Uterus (tissue), 4 donors: ENCODE measurements around the gene NPW. TPM values are rescaled to one million over a fixed set of nuclear protein-coding genes. Genes with fewer than 3 reads are reported as not detected.

Experiments
- DNase-seq, 2 donors: peaks; one replicate each; pipeline ENCODE4 v3.0.0-alpha.2; 2019 to 2020
- H3K27ac ChIP-seq, 2 donors: fragments of 200-600 bp; sonication (generic); 1 replicate in 1 of 2; 2 replicates in 1 of 2; pipeline ENCODE4 v1.5.1; 2016 to 2018
- H3K27me3 ChIP-seq, 2 donors: fragments of 200-600 bp; sonication (generic); one replicate each; pipeline ENCODE4 v1.5.1; 2018 to 2019; ENCODE audit warnings: control low read depth in 1 of 2
- H3K36me3 ChIP-seq, 2 donors: fragments of 200-600 bp; sonication (generic); one replicate each; pipeline ENCODE4 v1.5.1; 2019; ENCODE audit warnings: control low read depth in 1 of 2
- H3K4me1 ChIP-seq, 2 donors: fragments of 200-600 bp; sonication (generic); one replicate each; pipeline ENCODE4 v1.5.1; 2018 to 2019; ENCODE audit warnings: control low read depth in 1 of 2
- H3K4me3 ChIP-seq, 2 donors: fragments of 200-600 bp; sonication (generic); 1 replicate in 1 of 2; 2 replicates in 1 of 2; pipeline ENCODE4 v1.5.1; 2018 to 2019; ENCODE audit warnings: mild to moderate bottlenecking in 1 of 2
- H3K9me3 ChIP-seq, 2 donors: fragments of 200-600 bp; sonication (generic); one replicate each; pipeline ENCODE4 v1.5.1; 2019; ENCODE audit warnings: control low read depth in 1 of 2
- POLR2A ChIP-seq, 2 donors: fragments of 450-650 bp; IDR thresholded peaks; one replicate each; pipeline ENCODE4 v1.6.1; 2016; ENCODE audit warnings: antibody characterized with exemption in 2 of 2, mild to moderate bottlenecking in 1 of 2, moderate library complexity in 1 of 2
- intact Hi-C: fragments of 100-400 bp; cut with DNase I; formaldehyde crosslinking; loops from one replicate; pipeline ENCODE4 v1.15.1; 2023; ENCODE audit warnings: low total_unique reads
- total RNA-seq, 4 donors: library from RNA; depleted of rRNA in 3 of 4; stranded (reverse); fragments of >200 nt in 3 of 4; gene quantifications; one replicate each; pipeline versions ENCODE4 v1.1.0 to v1.2.4, GENCODE V29; 2014 to 2023
- TF ChIP-seq, protein P1 (sequence below), 4 experiments: fragments of 200-600 bp in 2 of 4; fragments of 450-650 bp in 2 of 4; sonication (generic) in 2 of 4; IDR thresholded peaks; one replicate each; pipeline ENCODE4 v1.5.1; 2016 to 2019; ENCODE audit warnings: antibody characterized with exemption in 4 of 4, mild to moderate bottlenecking in 2 of 4, moderate library complexity in 1 of 4
- donor health status: DM: yes; HTN: yes; CAD: no.

The NPW gene
- 1 to 10 TPM in 1 of 4 donors, not detected in 3; 1.5 TPM for total RNA-seq

DNA sequence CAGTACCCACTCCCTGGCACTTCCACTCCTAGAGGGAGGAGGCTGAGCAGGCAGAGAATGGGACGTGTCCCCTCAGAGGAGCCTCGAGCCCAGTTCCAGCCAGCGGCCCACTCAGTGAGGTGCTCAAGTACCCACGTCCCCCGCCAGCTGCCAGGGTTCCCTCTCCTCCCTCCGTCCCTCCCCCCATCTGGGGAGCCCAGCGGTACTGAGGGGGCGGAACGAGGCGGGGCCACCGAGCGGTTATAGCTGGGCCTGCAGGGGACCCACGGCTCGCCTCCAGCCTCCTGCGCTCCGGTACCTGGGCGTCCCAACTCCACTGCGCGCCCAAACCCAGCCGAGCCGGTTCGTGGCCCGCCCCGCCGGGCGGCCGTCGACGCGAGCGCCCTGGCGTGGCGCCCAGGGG, at the start of gene NPW:
TSS of gene NPW (plus strand) at position 268 of the 403 bp plus-strand sequence.
- no peak within 1 kb of the TSS for H3K4me3 ChIP-seq
- H3K27ac ChIP-seq: no peak within 1 kb of the TSS
- peaks cover 0 to 13% of the 10 kb centered on the region in 2 donors for H3K4me1 ChIP-seq
- TF ChIP-seq, protein P1, sequence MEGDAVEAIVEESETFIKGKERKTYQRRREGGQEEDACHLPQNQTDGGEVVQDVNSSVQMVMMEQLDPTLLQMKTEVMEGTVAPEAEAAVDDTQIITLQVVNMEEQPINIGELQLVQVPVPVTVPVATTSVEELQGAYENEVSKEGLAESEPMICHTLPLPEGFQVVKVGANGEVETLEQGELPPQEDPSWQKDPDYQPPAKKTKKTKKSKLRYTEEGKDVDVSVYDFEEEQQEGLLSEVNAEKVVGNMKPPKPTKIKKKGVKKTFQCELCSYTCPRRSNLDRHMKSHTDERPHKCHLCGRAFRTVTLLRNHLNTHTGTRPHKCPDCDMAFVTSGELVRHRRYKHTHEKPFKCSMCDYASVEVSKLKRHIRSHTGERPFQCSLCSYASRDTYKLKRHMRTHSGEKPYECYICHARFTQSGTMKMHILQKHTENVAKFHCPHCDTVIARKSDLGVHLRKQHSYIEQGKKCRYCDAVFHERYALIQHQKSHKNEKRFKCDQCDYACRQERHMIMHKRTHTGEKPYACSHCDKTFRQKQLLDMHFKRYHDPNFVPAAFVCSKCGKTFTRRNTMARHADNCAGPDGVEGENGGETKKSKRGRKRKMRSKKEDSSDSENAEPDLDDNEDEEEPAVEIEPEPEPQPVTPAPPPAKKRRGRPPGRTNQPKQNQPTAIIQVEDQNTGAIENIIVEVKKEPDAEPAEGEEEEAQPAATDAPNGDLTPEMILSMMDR (IDR thresholded peaks at IDR 0.05): no peak
- TF ChIP-seq POLR2A (IDR thresholded peaks at IDR 0.05): no peak
- H3K27me3 ChIP-seq: peaks cover 0 to 9% of the 10 kb centered on the region in 2 donors
- no peaks in the 10 kb centered on the region for H3K36me3 ChIP-seq
- no peaks in the 10 kb centered on the region for H3K9me3 ChIP-seq
- no peak for DNase-seq
- intact Hi-C loops: no loop called here

DNA sequence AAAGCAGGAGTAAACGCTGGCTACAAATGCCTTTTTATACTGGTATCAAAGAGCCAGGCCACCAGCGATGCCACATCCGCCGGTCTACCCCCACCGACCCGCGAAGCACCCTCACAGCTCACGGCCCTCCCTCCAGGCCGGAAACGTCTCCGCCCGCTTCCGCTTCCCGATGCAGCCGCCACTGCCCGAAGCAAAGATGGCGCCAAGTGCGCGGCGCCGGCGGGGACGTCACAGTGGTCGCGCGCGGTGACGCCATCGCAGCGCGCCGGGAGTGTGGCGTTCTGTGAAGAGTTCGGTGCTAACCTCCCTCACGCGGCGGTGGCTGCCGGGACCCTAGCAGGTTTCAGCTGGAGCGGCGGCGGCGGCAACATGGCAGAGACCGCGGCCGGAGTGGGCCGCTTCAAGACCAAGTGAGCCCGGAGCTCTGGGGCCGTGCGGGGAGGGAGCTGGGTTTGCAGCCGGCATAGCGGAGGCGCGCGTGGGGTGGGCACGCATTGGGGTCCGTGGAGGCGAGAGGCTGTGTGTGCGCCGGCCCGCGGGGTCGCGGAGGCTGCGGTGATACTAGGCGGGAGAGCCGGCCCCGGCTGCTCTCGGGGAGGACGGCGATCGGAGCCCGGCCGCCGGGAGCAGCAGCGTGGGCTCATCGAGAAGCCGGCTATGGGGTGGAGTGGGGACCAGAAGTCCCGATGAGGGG, 47.6 kb upstream of the NPW start, which contains the start of gene TBL3:
TSS of gene TBL3 (plus strand) at position 258 of the 694 bp plus-strand sequence. CDS start at position 370, 112 bp downstream.
- Histone ChIP-seq H3K27me3 (no peaks in the 10 kb centered on the region), H3K4me1 (peaks cover 0 to 18% of the 10 kb centered on the region in 2 donors), H3K4me3 (peak within 1 kb of the TSS; percentile 74 to 83), H3K36me3 (no peaks in the 10 kb centered on the region), H3K27ac (peak within 1 kb of the TSS; percentile 77 to 86), H3K9me3 (no peaks in the 10 kb centered on the region)
- intact Hi-C loops: no loop called here
- peak; percentile 91 to 95 for TF ChIP-seq POLR2A (IDR thresholded peaks at IDR 0.05)
- TF ChIP-seq, protein P1 (IDR thresholded peaks at IDR 0.05): peak in 2 of 4 experiments; percentile 42 to 54
- peak; percentile 90 to 94 for DNase-seq

DNA sequence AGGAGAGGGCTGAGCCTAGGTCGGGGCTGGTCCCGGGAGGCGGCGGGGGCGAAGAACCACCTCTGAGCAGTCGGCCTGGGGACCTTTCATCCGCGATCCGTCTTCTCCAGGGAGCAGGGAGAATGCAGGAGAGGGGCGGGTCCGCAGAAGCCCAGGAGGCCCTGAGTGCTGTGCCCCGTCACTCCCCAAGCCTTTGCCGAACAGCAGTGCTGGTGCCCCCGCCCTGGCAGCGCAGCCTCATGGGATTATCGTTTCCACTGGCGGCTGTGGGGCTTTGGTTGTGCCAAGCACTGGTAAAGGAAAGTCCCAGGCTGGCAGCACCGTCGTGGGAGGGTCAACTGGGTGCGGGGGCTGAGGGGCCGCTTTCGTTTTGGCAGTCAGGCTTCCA, 47.1 kb upstream of the NPW start:
- TF ChIP-seq POLR2A (IDR thresholded peaks at IDR 0.05): no peak
- TF ChIP-seq, protein P1 (IDR thresholded peaks at IDR 0.05): no peak
- H3K9me3 ChIP-seq: no peaks in the 10 kb centered on the region
- H3K36me3 ChIP-seq: no peaks in the 10 kb centered on the region
- no peak for DNase-seq
- intact Hi-C loops: no loop called here
- peak overlapping the region; percentile 74 to 83 for H3K4me3 ChIP-seq
- peak overlapping the region; percentile 77 to 86 for H3K27ac ChIP-seq
- H3K4me1 ChIP-seq: peaks cover 0 to 18% of the 10 kb centered on the region in 2 donors
- no peaks in the 10 kb centered on the region for H3K27me3 ChIP-seq

DNA sequence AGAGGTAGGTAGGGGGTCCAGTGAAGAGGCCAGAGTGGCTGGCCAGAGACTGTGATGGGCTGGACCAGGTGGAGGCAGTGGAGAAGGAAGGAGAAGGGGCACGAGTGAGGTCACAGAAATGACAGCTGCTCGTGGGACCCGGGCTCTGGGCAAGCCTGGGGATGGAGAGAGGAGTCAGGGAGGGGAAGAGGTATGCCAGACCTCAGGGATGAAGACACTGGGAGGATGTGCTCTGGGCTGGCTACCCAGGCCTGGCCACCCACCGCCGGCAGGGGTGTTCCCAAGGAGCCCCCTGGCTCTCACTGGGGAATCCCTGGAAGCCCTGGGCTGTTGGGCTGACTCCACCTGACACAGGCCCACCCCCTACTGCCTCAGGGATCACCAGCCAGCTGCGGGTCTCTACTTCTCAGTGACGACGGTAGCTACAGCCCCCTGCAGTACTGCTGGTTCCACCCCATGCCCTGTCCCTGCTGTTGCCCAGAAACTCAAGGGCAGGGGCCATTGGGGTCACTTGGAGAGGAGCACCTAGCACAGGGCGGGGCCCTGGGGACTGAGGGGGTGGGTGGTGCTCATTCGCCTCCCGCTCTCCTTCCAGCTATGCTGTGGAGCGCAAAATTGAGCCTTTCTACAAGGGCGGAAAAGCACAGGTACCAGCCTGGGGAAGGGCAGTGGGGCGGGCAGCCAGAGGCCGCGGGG, 46.0 kb upstream of the NPW start:
- no peaks in the 10 kb centered on the region for H3K36me3 ChIP-seq
- H3K4me1 ChIP-seq: peaks cover 0 to 18% of the 10 kb centered on the region in 2 donors
- DNase-seq: no peak
- no peaks in the 10 kb centered on the region for H3K27me3 ChIP-seq
- TF ChIP-seq, protein P1 (IDR thresholded peaks at IDR 0.05): no peak
- TF ChIP-seq POLR2A (IDR thresholded peaks at IDR 0.05): no peak
- H3K27ac ChIP-seq: no peak overlapping the region
- intact Hi-C loops: no loop called here
- H3K4me3 ChIP-seq: no peak overlapping the region
- H3K9me3 ChIP-seq: no peaks in the 10 kb centered on the region
